H1 (cell line): Measurements from ENCODE around the gene PLSCR1. TPM values are rescaled to one million over a fixed set of nuclear protein-coding genes. Genes with fewer than 3 reads are reported as not detected.

Experiments used
- CTCF ChIA-PET: fragments of 300-600 bp; sonication (Branson Sonifier 250); formaldehyde crosslinking; loops from one replicate; lab custom pipeline; 2021; ENCODE audit not compliant: partially characterized antibody; lab: Charles Lee
- POLR2A ChIA-PET: fragments of 300-600 bp; sonication (Branson Sonifier 250); formaldehyde crosslinking; loops from one replicate; lab custom pipeline; 2021; ENCODE audit warnings: inconsistent platforms; ENCODE audit not compliant: partially characterized antibody; lab: Charles Lee
- DNase-seq, 2 experiments: peaks; one replicate each; pipeline versions ENCODE4 v3.0.0 to v3.0.0-alpha.2; 2010 to 2022; ENCODE audit warnings: low spot score in 2 of 2, low read depth in 1 of 2, mixed read lengths in 1 of 2
- FAIRE-seq: peaks from 2 replicates; lab custom pipeline; 2011; peaks lifted over from hg19 to GRCh38; lab: Jason Lieb, UNC
- H2AFZ ChIP-seq: 2 replicates; pipeline ENCODE4 v1.8.1; 2012; ENCODE audit warnings: low read length, inconsistent platforms
- H2AK5ac ChIP-seq: 2 replicates; pipeline ENCODE4 v1.6.1; 2013; ENCODE audit warnings: low read depth, low read length
- H2BK120ac ChIP-seq: replicated peaks from 2 replicates; pipeline ENCODE3; 2013; ENCODE audit warnings: low read depth, low read length, inconsistent platforms
- H2BK12ac ChIP-seq: 2 replicates; pipeline ENCODE4 v1.6.1; 2013; ENCODE audit warnings: low read depth, low read length
- H2BK15ac ChIP-seq: 2 replicates; pipeline ENCODE4 v1.6.1; 2013; ENCODE audit warnings: low read length
- H2BK20ac ChIP-seq: 2 replicates; pipeline ENCODE4 v1.6.1; 2013; ENCODE audit warnings: low read length
- H2BK5ac ChIP-seq: 2 replicates; pipeline ENCODE4 v1.6.1; 2013; ENCODE audit warnings: low read depth, low read length
- H3K14ac ChIP-seq: 2 replicates; pipeline ENCODE4 v1.6.1; 2013; ENCODE audit warnings: inconsistent platforms; ENCODE audit not compliant: insufficient read length
- H3K18ac ChIP-seq: 2 replicates; pipeline ENCODE4 v1.6.1; 2013; ENCODE audit warnings: low read length; ENCODE audit errors: extremely low read depth
- H3K23ac ChIP-seq: 2 replicates; pipeline ENCODE4 v1.6.1; 2013; ENCODE audit warnings: inconsistent platforms; ENCODE audit not compliant: insufficient read length
- H3K23me2 ChIP-seq: 2 replicates; pipeline ENCODE4 v1.6.1; 2013; ENCODE audit warnings: low read depth, low read length
- H3K27ac ChIP-seq: 2 replicates; pipeline ENCODE4 v1.6.1; 2011; ENCODE audit warnings: low read depth, low read length, inconsistent platforms
- H3K27me3 ChIP-seq, 4 experiments: replicated peaks in 1 of 4; 1 replicate in 1 of 4; 2 replicates in 3 of 4; pipeline versions ENCODE4 v1.6.1 to v1.8.1; 2011 to 2013; ENCODE audit warnings: low read length in 3 of 4, mild to moderate bottlenecking in 3 of 4, inconsistent platforms in 2 of 4, mixed read lengths in 2 of 4, moderate library complexity in 1 of 4; ENCODE audit not compliant: control insufficient read depth in 3 of 4, insufficient read depth in 3 of 4; ENCODE audit errors: extremely low read depth in 1 of 4
- H3K36me3 ChIP-seq, 4 experiments: 2 replicates each; pipeline versions ENCODE4 v1.6.1 to v1.8.1; 2011 to 2013; ENCODE audit warnings: mild to moderate bottlenecking in 4 of 4, low read length in 3 of 4, moderate library complexity in 2 of 4, control low read depth in 1 of 4, inconsistent platforms in 1 of 4; ENCODE audit not compliant: insufficient read depth in 4 of 4, control insufficient read depth in 2 of 4
- H3K4ac ChIP-seq: replicated peaks from 2 replicates; pipeline ENCODE3; 2013; ENCODE audit warnings: low read length, low read depth, mixed read lengths, inconsistent platforms; ENCODE audit not compliant: insufficient read length
- H3K4me1 ChIP-seq, 4 experiments: replicated peaks in 1 of 4; 1 replicate in 1 of 4; 2 replicates in 3 of 4; pipeline versions ENCODE4 v1.6.1 to v1.8.1; 2011 to 2013; ENCODE audit warnings: low read length in 3 of 4, inconsistent platforms in 2 of 4, mixed read lengths in 1 of 4; ENCODE audit not compliant: insufficient read depth in 4 of 4, control insufficient read depth in 3 of 4
- H3K4me2 ChIP-seq, 2 experiments: 2 replicates each; pipeline versions ENCODE4 v1.6.1 to v1.8.1; 2011 to 2013; ENCODE audit warnings: low read depth in 2 of 2, low read length in 2 of 2, control low read depth in 1 of 2, inconsistent platforms in 1 of 2, mild to moderate bottlenecking in 1 of 2; ENCODE audit not compliant: insufficient read depth in 1 of 2
- H3K4me3 ChIP-seq, 4 experiments: fragments of 200-600, 300-600 bp in 1 of 4; sonication (generic), shearing (Covaris generic), sonication (Bioruptor Twin) in 1 of 4; 2 replicates each; pipeline versions ENCODE4 v1.5.1 to v1.8.1; 2011 to 2016; ENCODE audit warnings: low read length in 4 of 4, low read depth in 3 of 4, control low read depth in 2 of 4, inconsistent platforms in 2 of 4, mild to moderate bottlenecking in 2 of 4, mixed read lengths in 1 of 4, moderate library complexity in 1 of 4; ENCODE audit not compliant: insufficient read depth in 2 of 4; ENCODE audit errors: extremely low read depth in 1 of 4
- H3K56ac ChIP-seq: replicated peaks from 2 replicates; pipeline ENCODE3; 2013; ENCODE audit warnings: low read depth, mild to moderate bottlenecking, mixed read lengths, low read length, inconsistent platforms; ENCODE audit not compliant: insufficient read length
- H3K79me1 ChIP-seq: 2 replicates; pipeline ENCODE4 v1.6.1; 2013; ENCODE audit warnings: low read depth, low read length, control low read depth
- H3K79me2 ChIP-seq, 2 experiments: 2 replicates each; pipeline versions ENCODE4 v1.6.1 to v1.8.1; 2012 to 2013; ENCODE audit warnings: low read length in 2 of 2, mild to moderate bottlenecking in 2 of 2, inconsistent platforms in 1 of 2; ENCODE audit not compliant: insufficient read depth in 2 of 2, control insufficient read depth in 1 of 2
- H3K9ac ChIP-seq, 4 experiments: replicated peaks in 1 of 4; 1 replicate in 1 of 4; 2 replicates in 3 of 4; pipeline versions ENCODE4 v1.6.1 to v1.8.1; 2011 to 2013; ENCODE audit warnings: low read depth in 3 of 4, low read length in 3 of 4, control low read depth in 2 of 4, mild to moderate bottlenecking in 2 of 4, moderate library complexity in 2 of 4, inconsistent platforms in 1 of 4; ENCODE audit errors: extremely low read depth in 1 of 4
- H3K9me3 ChIP-seq, 2 experiments: 2 replicates each; pipeline versions ENCODE4 v1.6.1 to v1.8.1; 2012 to 2013; ENCODE audit warnings: mild to moderate bottlenecking in 2 of 2, moderate library complexity in 2 of 2, control low read depth in 1 of 2, inconsistent platforms in 1 of 2, low read depth in 1 of 2, low read length in 1 of 2, mixed read lengths in 1 of 2; ENCODE audit not compliant: insufficient read depth in 2 of 2
- H4K20me1 ChIP-seq, 2 experiments: replicated peaks in 1 of 2; 2 replicates each; pipeline versions ENCODE3 to v1.8.1; 2011 to 2013; ENCODE audit warnings: inconsistent platforms in 2 of 2, low read length in 2 of 2, mild to moderate bottlenecking in 1 of 2; ENCODE audit not compliant: insufficient read depth in 2 of 2, control insufficient read depth in 1 of 2
- H4K5ac ChIP-seq: 2 replicates; pipeline ENCODE4 v1.6.1; 2013; ENCODE audit warnings: low read length, low read depth, mixed read lengths, inconsistent platforms; ENCODE audit not compliant: insufficient read length
- H4K8ac ChIP-seq: 2 replicates; pipeline ENCODE4 v1.8.0; 2013; ENCODE audit warnings: mild to moderate bottlenecking, moderate library complexity, low read length, inconsistent platforms; ENCODE audit not compliant: insufficient read depth; ENCODE audit errors: extremely low read depth
- H4K91ac ChIP-seq: replicated peaks from 2 replicates; pipeline ENCODE3; 2013; ENCODE audit warnings: low read length, mixed read lengths, inconsistent platforms; ENCODE audit not compliant: insufficient read length
- ASH2L ChIP-seq: fragments of 200-600, 300-600 bp; sonication (generic); IDR thresholded peaks from one replicate; pipeline ENCODE4 v1.7.1; 2017; ENCODE audit warnings: low read length
- BACH1 ChIP-seq: IDR thresholded peaks from 2 replicates; pipeline ENCODE4 v1.6.1; 2012; ENCODE audit warnings: low read length, improper control_type of control experiment
- BCL11A ChIP-seq, 2 experiments: IDR thresholded peaks; one replicate each; pipeline ENCODE4 v1.6.1; 2011; ENCODE audit warnings: low read depth in 2 of 2, low read length in 2 of 2, mild to moderate bottlenecking in 2 of 2
- CTBP2 ChIP-seq: IDR thresholded peaks from 2 replicates; pipeline ENCODE4 v1.7.0; 2011; ENCODE audit warnings: borderline replicate concordance, mild to moderate bottlenecking, moderate library complexity, mixed read lengths, low read length; ENCODE audit not compliant: insufficient read depth, insufficient read length
- FOSL1 ChIP-seq: IDR thresholded peaks from 2 replicates; pipeline ENCODE4 v1.6.1; 2011; ENCODE audit warnings: mild to moderate bottlenecking, low read depth, low read length, moderate library complexity; ENCODE audit not compliant: insufficient read depth
- MAFK ChIP-seq: IDR thresholded peaks from 2 replicates; pipeline ENCODE4 v1.6.1; 2012; ENCODE audit warnings: low read depth, mild to moderate bottlenecking, improper control_type of control experiment, low read length
- POLR2AphosphoS5 ChIP-seq: IDR thresholded peaks from 2 replicates; pipeline ENCODE4 v1.6.1; 2011; ENCODE audit warnings: low read depth, low read length
- RBBP5 ChIP-seq: IDR thresholded peaks from 2 replicates; pipeline ENCODE4 v1.7.1; 2012; ENCODE audit warnings: low read depth, mild to moderate bottlenecking, inconsistent platforms, low read length, moderate library complexity, borderline replicate concordance
- RNF2 ChIP-seq: fragments of 200-900, 300-1000 bp; sonication (generic); IDR thresholded peaks from 2 replicates; pipeline ENCODE4 v1.7.1; 2016; ENCODE audit warnings: borderline replicate concordance, low read depth, mild to moderate bottlenecking, antibody characterized with exemption, low read length; ENCODE audit not compliant: poor library complexity, severe bottlenecking; ENCODE audit errors: missing control alignments
- SP1 ChIP-seq: IDR thresholded peaks from 2 replicates; pipeline ENCODE4 v1.6.1; 2011; ENCODE audit warnings: low read depth, low read length
- SP2 ChIP-seq: IDR thresholded peaks from 2 replicates; pipeline ENCODE4 v1.6.1; 2012; ENCODE audit warnings: mild to moderate bottlenecking, low read length, inconsistent platforms
- SP4 ChIP-seq: IDR thresholded peaks from 2 replicates; pipeline ENCODE4 v1.6.1; 2012; ENCODE audit warnings: low read length, inconsistent platforms
- SRF ChIP-seq: IDR thresholded peaks from 2 replicates; pipeline ENCODE4 v1.6.1; 2011; ENCODE audit warnings: mild to moderate bottlenecking, low read depth, low read length, moderate library complexity
- SUZ12 ChIP-seq: fragments of 200-600 bp; sonication (generic); IDR thresholded peaks from 2 replicates; pipeline ENCODE4 v1.6.1; 2012; ENCODE audit warnings: mild to moderate bottlenecking, inconsistent platforms, low read length, moderate library complexity, mixed read lengths
- WGBS, 2 experiments: shearing (Covaris generic) in 1 of 2; methylation state at CpG; one replicate each; pipeline versions ENCODE4 v1.1.6 to v1.1.7; 2013 to 2015; ENCODE audit warnings: low lambda C conversion rate in 2 of 2, mixed read lengths in 2 of 2, inconsistent platforms in 1 of 2, low coverage in 1 of 2, missing lambda C conversion rate in 1 of 2; ENCODE audit not compliant: insufficient replicate concordance in 2 of 2, insufficient coverage in 1 of 2, insufficient read length in 1 of 2; ENCODE audit errors: extremely low coverage in 1 of 2, missing lambda C conversion rate in 1 of 2; 5-methylcytosine and 5-hydroxymethylcytosine counted together
- polyA plus RNA-seq, 7 experiments: library from polyadenylated mRNA; depleted of rRNA in 3 of 7; stranded (reverse) in 5 of 7; unstranded in 2 of 7; fragments of >200 nt in 5 of 7; fragments of 200-250 nt in 2 of 7; gene quantifications; 1 replicate in 5 of 7; 2 replicates in 1 of 7; 4 replicates in 1 of 7; pipeline versions ENCODE4 v1.2.1 to v1.2.3, GENCODE V29; 2011 to 2013; ENCODE audit warnings: missing spikeins in 2 of 7, mixed read lengths in 2 of 7
- total RNA-seq: library from RNA; stranded (reverse); fragmentation: NEBNext Ultra II Directional; extraction: Animal tissue kit (Norgen Biotek cat#: 25700); gene quantifications from 2 replicates; pipeline ENCODE4 v1.2.1, GENCODE V29; 2021

Gene PLSCR1
- total and polyA plus RNA-seq, 2 of the 8 experiments (the other 6 are each of a cell fraction or from before 2014, with no cell fraction given), result 32.2 to 48.5 TPM

GRCh38 chr3:146542978-146543377, 1.4 kb downstream of the PLSCR1 start:
- Histone ChIP-seq H3K36me3 (peaks cover 0 to 9% (median 6%) of the 10 kb centered on the region in 4 experiments; a peak in 5 of 8 replicates), H2BK120ac (no peak overlapping the region), H4K20me1 (peaks cover 0 to 5% of the 10 kb centered on the region in 2 experiments), H3K27ac (no peak overlapping the region), H2BK15ac (no peak overlapping the region), H4K91ac (no peak overlapping the region), H2BK12ac (no peak overlapping the region), H3K56ac (no peak overlapping the region), H2AK5ac (no peak overlapping the region), H4K5ac (no peak overlapping the region), H3K79me2 (peaks cover 0 to 48% of the 10 kb centered on the region in 2 experiments; a peak in 2 of 4 replicates), H3K4me3 (peak overlapping the region in 3 of 4 experiments; percentile 63 to 84 (median 77); a peak in 4 of 8 replicates), H3K9me3 (peaks cover 7 to 9% of the 10 kb centered on the region in 2 experiments), H3K79me1 (peaks cover 3% of the 10 kb centered on the region), H2BK20ac (no peak overlapping the region), H2BK5ac (no peak overlapping the region), H3K23me2 (no peaks in the 10 kb centered on the region; the same call in 1 of the 2 replicates), H3K14ac (no peak overlapping the region), H3K18ac (no peak overlapping the region), H4K8ac (no peak overlapping the region), H3K27me3 (no peaks in the 10 kb centered on the region), H3K23ac (no peak overlapping the region), H3K9ac (no peak overlapping the region), H3K4me2 (peak overlapping the region; percentile 68 to 76), H3K4me1 (peaks cover 0 to 5% (median 3%) of the 10 kb centered on the region in 4 experiments; a peak in 2 of 7 replicates), H3K4ac (peak overlapping the region; percentile 76), H2AFZ (no peak overlapping the region)
- ChIA-PET CTCF (interaction anchor here (0.7 to 2.4 kb wide), 10 partner anchors 10 to 478 kb away, joined by 3 to 6 read pairs (median 4); no protein-coding TSS in a partner anchor), POLR2A (interaction anchor here (1.0 to 2.0 kb wide), 4 partner anchors 8 to 25 kb away, joined by 3 to 6 read pairs (median 4); no protein-coding TSS in a partner anchor)
- DNase-seq, result no peak
- WGBS, 2 experiments, result 65% methylated on average over 2 of the region's 2 CpGs; no CpG with 5 or more reads in 1 of the 2 experiments
- FAIRE-seq, result no peak
- no peak for TF ChIP-seq POLR2AphosphoS5
- TF ChIP-seq SUZ12, result no peak
- no peak for TF ChIP-seq RNF2
- TF ChIP-seq RBBP5, result no peak
- TF ChIP-seq CTBP2, result no peak
- no peak for TF ChIP-seq FOSL1
- TF ChIP-seq BCL11A (IDR thresholded peaks at IDR 0.05; ENCODE audit: low read depth in 2 of 2, low read length in 2 of 2), result no peak
- no peak for TF ChIP-seq SP4
- no peak for TF ChIP-seq SP2
- no peak for TF ChIP-seq SP1
- TF ChIP-seq SRF, result no peak
- TF ChIP-seq MAFK, result no peak
- TF ChIP-seq ASH2L, result no peak
- TF ChIP-seq BACH1, result no peak
